Measurements from ENCODE around the gene NFATC2. TPM values are rescaled to one million over a fixed set of nuclear protein-coding genes. Genes with fewer than 3 reads are reported as not detected.

The NFATC2 gene
- total RNA-seq, 1 donor from 2014 or later, result 3.9 TPM

- no peak for FAIRE-seq
- peaks cover 11% of the 10 kb centered on the region for H3K4me1 ChIP-seq (ENCODE audit: insufficient read depth, low read length)
- no peak overlapping the region for H3K9ac ChIP-seq (ENCODE audit: low read length)
- peaks cover 18% of the 10 kb centered on the region for H4K20me1 ChIP-seq (ENCODE audit: insufficient read depth, low read length)
- H3K4me2 ChIP-seq (ENCODE audit: low read length), result no peak overlapping the region
- no peaks in the 10 kb centered on the region for H3K79me2 ChIP-seq (ENCODE audit: insufficient read depth, low read length)
- Mint-ChIP-seq H3K4me1 (ENCODE audit: low read depth, unreplicated experiment) (peaks cover 16% of the 10 kb centered on the region), H3K36me3 (ENCODE audit: low read depth, unreplicated experiment) (peaks cover 2% of the 10 kb centered on the region), H3K27ac (ENCODE audit: unreplicated experiment) (peak overlapping the region; percentile 14), H3K4me3 (ENCODE audit: unreplicated experiment) (no peak overlapping the region), H3K27me3 (ENCODE audit: low read depth, unreplicated experiment) (no peaks in the 10 kb centered on the region), H3K9me3 (ENCODE audit: unreplicated experiment) (no peaks in the 10 kb centered on the region)
- TF ChIP-seq EZH2 (IDR thresholded peaks at IDR 0.05; ENCODE audit: insufficient read depth, low read length), result no peak
- no peak for TF ChIP-seq CTCF (IDR thresholded peaks at IDR 0.05; ENCODE audit: insufficient read depth, low read depth, low read length)
- no peaks in the 10 kb centered on the region for H3K27me3 ChIP-seq (ENCODE audit: insufficient read depth, low read length)
- no peak for DNase-seq (ENCODE audit: low read depth)
- H3K27ac ChIP-seq (ENCODE audit: low read depth, low read length), result no peak overlapping the region
- H3K36me3 ChIP-seq (ENCODE audit: insufficient read depth, low read length), result no peaks in the 10 kb centered on the region
- no peaks in the 10 kb centered on the region for H3K9me3 ChIP-seq (ENCODE audit: insufficient read depth, low read depth, low read length)
- no peak overlapping the region for H3K4me3 ChIP-seq (ENCODE audit: insufficient read depth, low read depth, low read length)
- H2AFZ ChIP-seq (ENCODE audit: low read depth, low read length), result no peak overlapping the region
Measured at GRCh38 chr20:51508158-51508557, 34.4 kb downstream of the NFATC2 start.

GRCh38 chr20:51507216-51508036, 35.1 kb downstream of the NFATC2 start:
- no peaks in the 10 kb centered on the region for H3K9me3 ChIP-seq (ENCODE audit: insufficient read depth, low read depth, low read length)
- H3K36me3 ChIP-seq (ENCODE audit: insufficient read depth, low read length), result no peaks in the 10 kb centered on the region
- H3K79me2 ChIP-seq (ENCODE audit: insufficient read depth, low read length), result no peaks in the 10 kb centered on the region
- H3K4me2 ChIP-seq (ENCODE audit: low read length), result peak overlapping the region; percentile 11
- no peak overlapping the region for H2AFZ ChIP-seq (ENCODE audit: low read depth, low read length)
- H3K27ac Mint-ChIP-seq (ENCODE audit: unreplicated experiment), result no peak overlapping the region
- H3K9ac ChIP-seq (ENCODE audit: low read length), result no peak overlapping the region
- TF ChIP-seq EZH2 (IDR thresholded peaks at IDR 0.05; ENCODE audit: insufficient read depth, low read length) (no peak), CTCF (IDR thresholded peaks at IDR 0.05; ENCODE audit: insufficient read depth, low read depth, low read length) (no peak)
- peaks cover 11% of the 10 kb centered on the region for H3K4me1 Mint-ChIP-seq (ENCODE audit: low read depth, unreplicated experiment)
- no peaks in the 10 kb centered on the region for H3K27me3 ChIP-seq (ENCODE audit: insufficient read depth, low read length)
- no peak overlapping the region for H3K4me3 Mint-ChIP-seq (ENCODE audit: unreplicated experiment)
- H3K27me3 Mint-ChIP-seq (ENCODE audit: low read depth, unreplicated experiment), result no peaks in the 10 kb centered on the region
- H3K36me3 Mint-ChIP-seq (ENCODE audit: low read depth, unreplicated experiment), result peaks cover 2% of the 10 kb centered on the region
- H4K20me1 ChIP-seq (ENCODE audit: insufficient read depth, low read length), result peaks cover 18% of the 10 kb centered on the region
- H3K9me3 Mint-ChIP-seq (ENCODE audit: unreplicated experiment), result no peaks in the 10 kb centered on the region
- H3K27ac ChIP-seq (ENCODE audit: low read depth, low read length), result no peak overlapping the region
- no peak for FAIRE-seq
- H3K4me3 ChIP-seq (ENCODE audit: insufficient read depth, low read depth, low read length), result no peak overlapping the region
- peak; percentile 78 for DNase-seq (ENCODE audit: low read depth)
- H3K4me1 ChIP-seq (ENCODE audit: insufficient read depth, low read length), result peaks cover 11% of the 10 kb centered on the region

All from astrocyte (in vitro differentiated cells and primary cell).